Measurements from ENCODE around the gene LHX3. TPM values are rescaled to one million over a fixed set of nuclear protein-coding genes. Genes with fewer than 3 reads are reported as not detected.

The LHX3 gene
- total and polyA plus RNA-seq, 8 donors, result not detected

- Histone ChIP-seq H3K4me1 (no peaks in the 10 kb centered on the region), H3K36me3 (no peaks in the 10 kb centered on the region), H3K27ac (no peak overlapping the region), H3K27me3 (no peaks in the 10 kb centered on the region), H3K4me3 (no peak overlapping the region), H3K9me3 (no peaks in the 10 kb centered on the region)
- intact Hi-C loops (cut with DNase I), result no loop called here
- TF ChIP-seq CTCF (IDR thresholded peaks at IDR 0.05), result no peak
- 81 to 85% methylated on average over 9 of the region's 9 CpGs for WGBS, 2 donors
- DNase-seq (peak in 2 of 6 donors; percentile 13 to 24), ATAC-seq (no peak), FAIRE-seq (no peak)
These were observed 25.8 kb upstream of the LHX3 start for GRCh38 chr9:136230773-136231172.

- WGBS, 2 donors, result 87 to 93% methylated on average over 10 of the region's 10 CpGs
- Histone ChIP-seq H3K4me3 (no peak overlapping the region), H3K27me3 (no peaks in the 10 kb centered on the region), H3K9me3 (no peaks in the 10 kb centered on the region), H3K27ac (no peak overlapping the region), H3K4me1 (no peaks in the 10 kb centered on the region), H3K36me3 (no peaks in the 10 kb centered on the region)
- intact Hi-C loops (cut with DNase I), result no loop called here
- TF ChIP-seq CTCF (IDR thresholded peaks at IDR 0.05), result no peak
- ATAC-seq, result no peak
- FAIRE-seq, result no peak
- peak in 2 of 6 donors; percentile 10 to 21 for DNase-seq
These were observed 25.4 kb upstream of the LHX3 start for GRCh38 chr9:136230365-136230764.

GRCh38 chr9:136229096-136230065 is 24.5 kb upstream of the LHX3 start:
- Histone ChIP-seq H3K4me1 (no peaks in the 10 kb centered on the region), H3K27me3 (no peaks in the 10 kb centered on the region), H3K36me3 (no peaks in the 10 kb centered on the region), H3K4me3 (no peak overlapping the region), H3K27ac (no peak overlapping the region), H3K9me3 (no peaks in the 10 kb centered on the region)
- no peak for TF ChIP-seq CTCF (IDR thresholded peaks at IDR 0.05)
- intact Hi-C loops (cut with DNase I), result no loop called here
- peak in 2 of 6 donors; percentile 18 to 34 for DNase-seq
- ATAC-seq, result no peak
- no peak for FAIRE-seq
- 84 to 85% methylated on average over 33 of the region's 33 CpGs for WGBS, 2 donors

GRCh38 chr9:136228107-136228875 is 23.4 kb upstream of the LHX3 start:
- no peak overlapping the region for H3K27ac ChIP-seq

More at GRCh38 chr9:136228107-136228875, 23.4 kb upstream of the LHX3 start:
- peak in 2 of 4 donors; percentile 30 to 58 for ATAC-seq
- H3K36me3 ChIP-seq, result peaks cover 0 to 7% (median 0%) of the 10 kb centered on the region in 3 donors
- intact Hi-C loops (cut with DNase I), result no loop called here
- no peak for TF ChIP-seq CTCF (IDR thresholded peaks at IDR 0.05)
- WGBS, 2 donors, result 71 to 75% methylated on average over 18 of the region's 18 CpGs
- no peaks in the 10 kb centered on the region for H3K9me3 ChIP-seq
- H3K4me1 ChIP-seq, result no peaks in the 10 kb centered on the region
- H3K4me3 ChIP-seq, result no peak overlapping the region
- H3K27me3 ChIP-seq, result no peaks in the 10 kb centered on the region
- peak in 2 of 6 donors; percentile 34 to 64 for DNase-seq
- FAIRE-seq, result no peak
